ENCODE data around the gene BTNL9. TPM values are rescaled to one million over a fixed set of nuclear protein-coding genes. Genes with fewer than 3 reads are reported as not detected.
"Not testable (repeated sequence)": the region's sequence is repeated elsewhere in the genome, so short reads cannot be mapped to it uniquely, and the experiment has no call there.

BTNL9 gene
- total RNA-seq, 2 experiments from 2014 or later: 0.12 TPM; not detected in 1

DNA sequence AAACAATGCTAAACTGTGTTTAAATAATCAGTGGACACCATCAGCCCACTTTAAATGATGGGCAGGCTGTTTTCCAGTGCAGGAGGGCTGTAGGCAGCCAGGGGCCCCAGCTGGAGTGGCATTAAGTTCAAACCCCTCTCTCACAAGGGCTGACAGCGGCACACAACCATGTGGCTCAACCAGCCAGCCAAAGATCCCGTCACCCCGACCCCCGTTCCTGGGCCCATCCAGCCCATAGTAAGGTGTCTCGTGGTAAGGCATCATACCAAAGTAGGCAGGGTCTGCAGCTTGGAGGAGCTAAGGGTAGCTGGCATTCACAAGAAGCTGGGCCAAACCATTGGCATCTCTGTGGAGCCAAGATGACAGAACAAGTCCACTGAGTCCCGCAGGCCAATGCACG, 24.9 kb downstream of the BTNL9 start:
- no peaks in the 10 kb centered on the region for H3K4me1 Mint-ChIP-seq

GRCh38 chr5:181069767-181070491, 29.9 kb downstream of the BTNL9 start:
- peaks cover 65% of the 10 kb centered on the region for H3K27me3 Mint-ChIP-seq
- H3K27ac Mint-ChIP-seq: no peak overlapping the region
- no peaks in the 10 kb centered on the region for H3K36me3 Mint-ChIP-seq
- no peak for DNase-seq
- H3K4me3 Mint-ChIP-seq: no peak overlapping the region
- H3K4me1 Mint-ChIP-seq: no peaks in the 10 kb centered on the region
- no peaks in the 10 kb centered on the region for H3K9me3 Mint-ChIP-seq

More for the DNA sequence above, 24.9 kb downstream of the BTNL9 start:
- no peaks in the 10 kb centered on the region for H3K9me3 Mint-ChIP-seq
- H3K27me3 Mint-ChIP-seq: peaks cover 80% of the 10 kb centered on the region
- no peak overlapping the region for H3K27ac Mint-ChIP-seq
- no peak overlapping the region for H3K4me3 Mint-ChIP-seq
- no peaks in the 10 kb centered on the region for H3K36me3 Mint-ChIP-seq
- DNase-seq: no peak

GRCh38 chr5:181070523-181070922, 30.5 kb downstream of the BTNL9 start:
- Mint-ChIP-seq H3K9me3 (no peaks in the 10 kb centered on the region), H3K4me1 (no peaks in the 10 kb centered on the region), H3K36me3 (no peaks in the 10 kb centered on the region), H3K4me3 (no peak overlapping the region), H3K27me3 (peaks cover 67% of the 10 kb centered on the region), H3K27ac (no peak overlapping the region)
- no peak for DNase-seq

- Mint-ChIP-seq H3K4me1 (no peaks in the 10 kb centered on the region), H3K9me3 (no peaks in the 10 kb centered on the region), H3K27me3 (peaks cover 65% of the 10 kb centered on the region), H3K27ac (no peak overlapping the region), H3K4me3 (no peak overlapping the region), H3K36me3 (no peaks in the 10 kb centered on the region)
- DNase-seq: no peak
These were observed 31.2 kb downstream of the BTNL9 start for GRCh38 chr5:181071257-181071656.

DNA sequence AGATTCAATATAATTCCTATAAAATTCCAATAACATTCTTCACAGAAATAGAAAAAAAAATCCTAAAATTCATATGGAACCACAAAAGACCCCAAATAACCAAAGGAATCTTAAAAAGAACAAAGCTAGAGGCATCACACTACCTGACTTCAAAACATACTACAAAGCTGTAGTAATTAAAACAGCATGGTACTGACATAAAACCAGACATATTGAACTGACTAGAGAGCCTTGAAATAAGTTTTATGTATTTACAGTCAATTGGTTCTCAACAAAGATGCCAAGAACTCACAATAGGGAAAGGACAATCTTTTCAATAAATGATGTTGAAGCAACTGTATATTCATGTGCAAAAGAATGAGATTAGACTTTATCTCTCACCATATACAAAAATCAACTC, 36.9 kb downstream of the BTNL9 start:
- H3K4me3 Mint-ChIP-seq: no peak overlapping the region
- no peak overlapping the region for H3K27ac Mint-ChIP-seq
- DNase-seq: no peak
- peaks cover 45% of the 10 kb centered on the region for H3K27me3 Mint-ChIP-seq
- peaks cover 7% of the 10 kb centered on the region for H3K9me3 Mint-ChIP-seq
- no peaks in the 10 kb centered on the region for H3K4me1 Mint-ChIP-seq
- H3K36me3 Mint-ChIP-seq: no peaks in the 10 kb centered on the region

DNA sequence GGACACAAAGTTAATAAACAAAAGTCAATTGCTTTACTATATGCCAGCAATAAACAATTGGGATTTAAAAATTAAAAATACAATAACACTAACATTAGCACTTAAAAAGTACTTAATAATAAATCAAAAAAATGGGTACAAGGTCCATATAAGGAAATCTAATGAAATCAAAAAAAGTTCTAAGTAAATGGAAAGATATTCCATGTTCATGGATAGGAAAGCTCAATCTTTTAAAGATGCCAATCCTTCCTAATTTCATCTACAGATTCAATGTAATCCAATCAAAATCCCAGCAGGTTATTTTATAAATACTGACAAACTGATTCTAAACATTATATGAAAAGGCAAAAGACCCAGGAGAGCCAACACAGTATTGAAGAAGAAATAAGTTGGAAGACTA, 41.9 kb downstream of the BTNL9 start:
- H3K4me3 Mint-ChIP-seq: no peak overlapping the region
- H3K9me3 Mint-ChIP-seq: peaks cover 2% of the 10 kb centered on the region
- DNase-seq: no peak
- no peak overlapping the region for H3K27ac Mint-ChIP-seq
- H3K27me3 Mint-ChIP-seq: peaks cover 54% of the 10 kb centered on the region
- H3K36me3 Mint-ChIP-seq: no peaks in the 10 kb centered on the region
- H3K4me1 Mint-ChIP-seq: no peaks in the 10 kb centered on the region

GRCh38 chr5:181084621-181085195, 44.6 kb downstream of the BTNL9 start:
- H3K36me3 Mint-ChIP-seq: no peaks in the 10 kb centered on the region
- H3K27ac Mint-ChIP-seq: no peak overlapping the region
- no peaks in the 10 kb centered on the region for H3K4me1 Mint-ChIP-seq
- H3K27me3 Mint-ChIP-seq: peaks cover 49% of the 10 kb centered on the region
- H3K4me3 Mint-ChIP-seq: no peak overlapping the region
- H3K9me3 Mint-ChIP-seq: no peaks in the 10 kb centered on the region
- no peak for DNase-seq

GRCh38 chr5:181086026-181086883, 46.2 kb downstream of the BTNL9 start:
- Mint-ChIP-seq H3K4me3 (no peak overlapping the region), H3K27me3 (peaks cover 45% of the 10 kb centered on the region), H3K36me3 (no peaks in the 10 kb centered on the region), H3K9me3 (no peaks in the 10 kb centered on the region), H3K27ac (no peak overlapping the region), H3K4me1 (no peaks in the 10 kb centered on the region)
- DNase-seq: no peak

DNA sequence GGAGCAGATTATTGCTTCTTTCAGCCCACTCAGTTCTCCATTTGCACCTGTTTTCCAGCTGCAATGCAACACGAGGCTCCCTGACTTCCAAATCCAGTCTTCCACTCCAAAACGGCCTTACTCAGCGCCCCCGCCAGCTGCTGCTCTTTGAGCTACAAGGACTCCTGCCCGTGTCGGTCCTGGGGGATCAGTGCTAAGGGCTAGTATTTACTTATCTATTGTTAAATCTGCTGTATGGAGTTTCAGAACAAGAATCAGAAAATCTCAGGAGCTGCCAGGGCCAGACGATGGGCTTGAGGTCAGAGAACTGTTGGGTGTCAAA, 46.8 kb downstream of the BTNL9 start:
- no peaks in the 10 kb centered on the region for H3K4me1 Mint-ChIP-seq
- DNase-seq: no peak
- peaks cover 44% of the 10 kb centered on the region for H3K27me3 Mint-ChIP-seq
- no peak overlapping the region for H3K4me3 Mint-ChIP-seq
- no peaks in the 10 kb centered on the region for H3K9me3 Mint-ChIP-seq
- no peaks in the 10 kb centered on the region for H3K36me3 Mint-ChIP-seq
- H3K27ac Mint-ChIP-seq: no peak overlapping the region

DNA sequence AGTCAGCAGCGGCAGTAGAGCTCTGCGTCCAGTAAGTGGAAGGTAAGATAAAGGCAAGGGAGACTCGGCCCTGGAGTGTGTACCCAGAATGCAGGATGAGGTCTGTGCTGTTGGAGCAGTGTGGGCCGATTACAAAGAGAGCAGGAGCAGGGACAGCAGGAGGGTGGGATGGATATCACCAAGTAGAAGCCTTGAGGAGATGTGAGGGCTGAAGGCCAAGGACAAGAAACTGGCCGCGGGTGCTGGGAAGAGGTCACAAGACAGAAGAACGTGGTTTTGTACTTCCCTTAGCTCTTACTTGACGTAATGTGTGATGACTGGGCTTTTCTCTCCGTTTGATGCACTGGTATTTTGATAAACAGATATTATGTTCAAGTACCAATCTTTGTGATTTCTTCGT, 47.2 kb downstream of the BTNL9 start:
- DNase-seq: no peak
- Mint-ChIP-seq H3K27ac (no peak overlapping the region), H3K4me1 (no peaks in the 10 kb centered on the region), H3K36me3 (no peaks in the 10 kb centered on the region), H3K27me3 (peaks cover 43% of the 10 kb centered on the region), H3K9me3 (no peaks in the 10 kb centered on the region), H3K4me3 (no peak overlapping the region)

GRCh38 chr5:181088289-181088688, 48.2 kb downstream of the BTNL9 start:
- H3K9me3 Mint-ChIP-seq: no peaks in the 10 kb centered on the region
- no peak for DNase-seq
- no peaks in the 10 kb centered on the region for H3K36me3 Mint-ChIP-seq
- no peak overlapping the region for H3K27ac Mint-ChIP-seq
- H3K4me1 Mint-ChIP-seq: no peaks in the 10 kb centered on the region
- peaks cover 41% of the 10 kb centered on the region for H3K27me3 Mint-ChIP-seq
- no peak overlapping the region for H3K4me3 Mint-ChIP-seq

GRCh38 chr5:181092428-181092827, 52.4 kb downstream of the BTNL9 start:
- Mint-ChIP-seq H3K4me3 (no peak overlapping the region), H3K27ac (no peak overlapping the region), H3K4me1 (no peaks in the 10 kb centered on the region), H3K9me3 (no peaks in the 10 kb centered on the region), H3K27me3 (peaks cover 28% of the 10 kb centered on the region), H3K36me3 (no peaks in the 10 kb centered on the region)
- DNase-seq: no peak

DNA sequence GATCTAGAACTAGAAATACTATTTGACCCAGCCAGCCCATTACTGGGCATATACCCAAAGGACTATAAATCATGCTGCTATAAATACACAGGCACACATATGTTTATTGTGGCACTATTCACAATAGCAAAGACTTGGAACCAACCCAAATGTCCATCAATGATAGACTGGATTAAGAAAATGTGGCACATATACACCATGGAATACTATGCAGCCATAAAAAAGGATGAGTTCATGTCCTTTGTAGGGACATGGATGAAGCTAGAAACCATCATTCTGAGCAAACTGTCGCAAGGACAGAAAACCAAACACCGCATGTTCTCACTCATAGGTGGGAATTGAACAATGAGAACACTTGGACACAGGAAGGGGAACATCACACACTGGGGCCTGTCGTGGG, 55.1 kb downstream of the BTNL9 start:
- not testable (repeated sequence) for H3K4me1 Mint-ChIP-seq, H3K36me3 Mint-ChIP-seq, DNase-seq, H3K27ac Mint-ChIP-seq, H3K4me3 Mint-ChIP-seq, H3K9me3 Mint-ChIP-seq
- H3K27me3 Mint-ChIP-seq: peaks cover 45% of the 10 kb centered on the region

GRCh38 chr5:181096721-181097382, 56.8 kb downstream of the BTNL9 start:
- not testable (repeated sequence) for H3K4me1 Mint-ChIP-seq, H3K27ac Mint-ChIP-seq, H3K36me3 Mint-ChIP-seq, H3K9me3 Mint-ChIP-seq, DNase-seq, H3K4me3 Mint-ChIP-seq
- peaks cover 48% of the 10 kb centered on the region for H3K27me3 Mint-ChIP-seq

- peaks cover 46% of the 10 kb centered on the region for H3K27me3 Mint-ChIP-seq
- H3K27ac Mint-ChIP-seq, H3K4me3 Mint-ChIP-seq, H3K9me3 Mint-ChIP-seq, H3K4me1 Mint-ChIP-seq, H3K36me3 Mint-ChIP-seq, DNase-seq: not testable (repeated sequence)
These were observed 57.3 kb downstream of the BTNL9 start for GRCh38 chr5:181097383-181097753.
